GM12878 (cell line): ENCODE data around the gene ENOX1. TPM values are rescaled to one million over a fixed set of nuclear protein-coding genes. Genes with fewer than 3 reads are reported as not detected.

Experiments
- ATAC-seq: fragments of 200-7000 bp; cut with Tn5 transposase; 3 replicates; pipeline ENCODE4 v1.9.1; 2020; ENCODE audit warnings: mild to moderate bottlenecking, moderate library complexity
- BruUV-seq: library from RNA; stranded (reverse); fragments of 400-500 nt; replicated peaks from 2 replicates; lab custom pipeline; 2021; lab: Mats Ljungman, UMichigan
- CTCF ChIA-PET: fragments of 300-600 bp; sonication (Branson Sonifier 250); formaldehyde crosslinking; extraction: SDS; loops from one replicate; lab custom pipeline; 2021; ENCODE audit warnings: inconsistent platforms; lab: Yijun Ruan, JAX
- POLR2A ChIA-PET: fragments of 350-600 bp; formaldehyde crosslinking; extraction: SDS; loops from one replicate; lab custom pipeline; 2021; ENCODE audit warnings: inconsistent platforms; lab: Charles Lee
- RAD21 ChIA-PET: fragments of 300-600 bp; sonication (Branson Sonifier 250); formaldehyde crosslinking; loops from one replicate; lab custom pipeline; 2023; ENCODE audit warnings: antibody characterized with exemption; ENCODE audit not compliant: unreplicated experiment; lab: Charles Lee
- SMC1A ChIA-PET: fragments of 300-600 bp; sonication (Branson Sonifier 250); formaldehyde crosslinking; loops from one replicate; lab custom pipeline; 2023; ENCODE audit not compliant: unreplicated experiment, uncharacterized antibody; lab: Charles Lee
- DNase-seq: peaks from one replicate; pipeline ENCODE4 v3.0.0-alpha.2; 2011; ENCODE audit warnings: low read depth, low spot score
- FAIRE-seq: peaks from 3 replicates; lab custom pipeline; 2011; peaks lifted over from hg19 to GRCh38; lab: Jason Lieb, UNC
- H2AFZ ChIP-seq: 2 replicates; pipeline ENCODE4 v1.6.0; 2011; ENCODE audit warnings: low read depth, low read length, control low read depth; ENCODE audit not compliant: control insufficient read depth
- H3K27ac ChIP-seq: 2 replicates; pipeline ENCODE4 v1.5.1; 2011; ENCODE audit warnings: control low read depth; ENCODE audit not compliant: control insufficient read depth, insufficient read depth
- H3K27me3 ChIP-seq, 2 experiments: replicated peaks in 1 of 2; 2 replicates each; pipeline versions ENCODE4 v1.6.0 to v1.6.1; 2011; ENCODE audit warnings: low read length in 1 of 2; ENCODE audit not compliant: control insufficient read depth in 2 of 2, insufficient read depth in 2 of 2
- H3K36me3 ChIP-seq, 2 experiments: 2 replicates each; pipeline ENCODE4 v1.5.1; 2011; ENCODE audit warnings: low read length in 1 of 2; ENCODE audit not compliant: control insufficient read depth in 2 of 2, insufficient read depth in 2 of 2
- H3K4me1 ChIP-seq: 2 replicates; pipeline ENCODE4 v1.6.1; 2011; ENCODE audit warnings: mild to moderate bottlenecking, low read length, moderate library complexity, mixed read lengths; ENCODE audit not compliant: control insufficient read depth, insufficient read depth
- H3K4me2 ChIP-seq: 2 replicates; pipeline ENCODE4 v1.6.0; 2011; ENCODE audit warnings: control low read depth; ENCODE audit not compliant: control insufficient read depth, insufficient read depth
- H3K4me3 ChIP-seq: fragments of 200-600 bp; sonication (generic); 2 replicates; pipeline ENCODE4 v1.5.1; 2016
- H3K79me2 ChIP-seq: 2 replicates; pipeline ENCODE4 v1.6.0; 2011; ENCODE audit warnings: low read length; ENCODE audit not compliant: control insufficient read depth, insufficient read depth
- H3K9ac ChIP-seq: 2 replicates; pipeline ENCODE4 v1.8.0; 2011; ENCODE audit warnings: low read length, control low read depth, mixed read lengths; ENCODE audit not compliant: control insufficient read depth, insufficient read depth
- H3K9me3 ChIP-seq: replicated peaks from 3 replicates; pipeline ENCODE4 v1.5.1; 2011; ENCODE audit warnings: mild to moderate bottlenecking, low read length; ENCODE audit not compliant: control insufficient read depth, insufficient read depth
- H4K20me1 ChIP-seq: 2 replicates; pipeline ENCODE4 v1.6.0; 2011; ENCODE audit not compliant: control insufficient read depth, insufficient read depth
- ATF2 ChIP-seq: IDR thresholded peaks from 2 replicates; pipeline ENCODE4 v1.6.1; 2012; ENCODE audit warnings: low read length, inconsistent platforms
- CHD2 ChIP-seq: IDR thresholded peaks from 2 replicates; pipeline ENCODE4 v1.6.1; 2011; ENCODE audit warnings: low read depth, low read length, improper control_type of control experiment, borderline replicate concordance
- CHD4 ChIP-seq: fragments of 200-600 bp; sonication (generic); IDR thresholded peaks from 2 replicates; pipeline ENCODE4 v1.6.1; 2016; ENCODE audit warnings: mild to moderate bottlenecking
- GABPA ChIP-seq: IDR thresholded peaks from 2 replicates; pipeline ENCODE4 v1.6.1; 2014; ENCODE audit warnings: antibody characterized with exemption, low read depth, mild to moderate bottlenecking, inconsistent platforms
- NBN ChIP-seq: fragments of 450-650 bp; IDR thresholded peaks from 2 replicates; pipeline ENCODE4 v1.6.1; 2016
- NFYA ChIP-seq: IDR thresholded peaks from 2 replicates; pipeline ENCODE4 v1.6.1; 2011; ENCODE audit warnings: low read depth, mild to moderate bottlenecking, low read length, improper control_type of control experiment, borderline replicate concordance
- PML ChIP-seq: IDR thresholded peaks from 2 replicates; pipeline ENCODE4 v1.6.1; 2012; ENCODE audit warnings: low read length, inconsistent platforms
- POU2F2 ChIP-seq: IDR thresholded peaks from 3 replicates; pipeline ENCODE4 v1.6.1; 2011; ENCODE audit warnings: low read depth, mild to moderate bottlenecking, low read length, borderline replicate concordance
- SP1 ChIP-seq: IDR thresholded peaks from one replicate; pipeline ENCODE4 v1.6.1; 2011; ENCODE audit warnings: low read depth, low read length
- TBL1XR1 ChIP-seq: IDR thresholded peaks from 2 replicates; pipeline ENCODE4 v1.6.1; 2012; ENCODE audit warnings: low read depth, low read length, improper control_type of control experiment
- WRNIP1 ChIP-seq: IDR thresholded peaks from 2 replicates; pipeline ENCODE4 v1.6.1; 2011; ENCODE audit warnings: low read depth, low read length, improper control_type of control experiment, borderline replicate concordance
- ZNF24 ChIP-seq: fragments of 450-650 bp; IDR thresholded peaks from 2 replicates; pipeline ENCODE4 v1.6.1; 2017; ENCODE audit warnings: antibody characterized with exemption, mild to moderate bottlenecking
- WGBS: methylation state at CpG from one replicate; pipeline ENCODE4 v1.1.6; 2016; ENCODE audit warnings: low lambda C conversion rate; ENCODE audit not compliant: insufficient replicate concordance, insufficient coverage; ENCODE audit errors: missing lambda C conversion rate; 5-methylcytosine and 5-hydroxymethylcytosine counted together
- in situ Hi-C: fragments of 300-500 bp; cut with MboI; formaldehyde crosslinking; loops from 9 replicates; pipeline ENCODE4 v1.14.3; 2018; ENCODE audit warnings: mixed read lengths
- intact Hi-C: fragments of 100-400 bp; cut with micrococcal nuclease; formaldehyde crosslinking; loops from one replicate; pipeline ENCODE4 v1.14.2; 2022; ENCODE audit not compliant: unreplicated experiment
- polyA plus RNA-seq, 11 experiments: library from polyadenylated mRNA; depleted of rRNA in 4 of 11; unstranded in 6 of 11; stranded (reverse) in 5 of 11; fragments of >200 nt; fragmentation: Nextera tagmentation in 4 of 11; fragmentation: Illumina TruSeq in 1 of 11; extraction: Ambion mirVana in 4 of 11; extraction: Trizol in 1 of 11; gene quantifications; 1 replicate in 1 of 11; 2 replicates in 10 of 11; pipeline versions ENCODE4 v1.2.1 to v1.2.3, GENCODE V29; 2011 to 2016; ENCODE audit warnings: inconsistent platforms in 2 of 11, missing spikeins in 2 of 11, low read depth in 1 of 11
- total RNA-seq, 4 experiments: library from RNA; depleted of rRNA in 3 of 4; stranded (reverse); fragments of >200 nt in 3 of 4; fragmentation: Illumina TruSeq in 1 of 4; extraction: Trizol in 1 of 4; gene quantifications; 2 replicates each; pipeline versions ENCODE4 v1.2.1 to v1.2.3, GENCODE V29; 2013 to 2021
- TF ChIP-seq, protein P1 (sequence below): fragments of 450-650 bp; IDR thresholded peaks from 2 replicates; pipeline ENCODE4 v1.6.1; 2016; ENCODE audit warnings: mild to moderate bottlenecking
- TF ChIP-seq, protein P2 (sequence below), 3 experiments: IDR thresholded peaks in 2 of 3; conservative IDR thresholded peaks in 1 of 3; 2 replicates each; pipeline ENCODE4 v1.5.1; 2011; ENCODE audit warnings: low read depth in 3 of 3, low read length in 3 of 3, mild to moderate bottlenecking in 3 of 3, control low read depth in 2 of 3, moderate library complexity in 2 of 3, inconsistent platforms in 1 of 3, mixed read lengths in 1 of 3; ENCODE audit not compliant: control insufficient read depth in 2 of 3, insufficient read depth in 1 of 3; ENCODE audit errors: extremely low read depth in 1 of 3

The ENOX1 gene
- total and polyA plus RNA-seq, 10 of the 15 experiments (the other 5 are each of a cell fraction or from before 2014, with no cell fraction given) = 0.11 to 0.26 (median 0.15) TPM

DNA sequence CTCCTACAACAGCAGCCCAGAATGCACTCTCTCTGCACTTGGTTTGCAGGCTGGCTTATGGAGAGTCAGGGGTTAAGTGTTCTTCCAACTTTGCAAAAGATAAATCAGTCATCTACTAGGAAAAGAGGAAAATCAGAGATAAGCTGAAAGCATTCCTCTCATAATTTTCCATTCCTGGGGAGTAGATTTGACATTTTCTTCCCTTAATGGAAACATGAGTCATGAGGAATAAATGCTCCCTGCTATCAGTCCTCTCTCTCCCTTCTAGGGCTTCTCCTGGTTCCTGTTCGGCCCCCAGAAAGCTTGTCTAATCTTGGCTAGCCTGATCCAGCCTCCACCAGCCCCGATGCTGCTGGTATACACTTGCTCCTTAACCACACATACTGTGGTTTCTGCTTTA, 28.4 kb upstream of the ENOX1 start:
- Histone ChIP-seq H3K4me3 (no peak overlapping the region), H3K27me3 (no peaks in the 10 kb centered on the region; a peak in 1 of 4 replicates), H3K79me2 (no peaks in the 10 kb centered on the region), H3K4me2 (no peak overlapping the region), H3K36me3 (no peaks in the 10 kb centered on the region), H3K27ac (no peak overlapping the region), H3K4me1 (no peaks in the 10 kb centered on the region), H4K20me1 (no peaks in the 10 kb centered on the region), H2AFZ (no peak overlapping the region), H3K9me3 (no peaks in the 10 kb centered on the region), H3K9ac (no peak overlapping the region)
- ChIA-PET POLR2A (no interaction called here), CTCF (interaction anchor here (2.6 kb wide), 1 partner anchor 10 kb away, joined by 15 read pairs; no protein-coding TSS in a partner anchor), RAD21 (no interaction called here), SMC1A (interaction anchor here (0.6 kb wide), 1 partner anchor 587 kb away, joined by 3 read pairs; no protein-coding TSS in a partner anchor)
- no peak for FAIRE-seq
- 12% methylated on average over 2 of the region's 2 CpGs for WGBS
- no TSS peak for BruUV-seq
- TF ChIP-seq PML (no peak), SP1 (no peak)
- TF ChIP-seq, protein P1, sequence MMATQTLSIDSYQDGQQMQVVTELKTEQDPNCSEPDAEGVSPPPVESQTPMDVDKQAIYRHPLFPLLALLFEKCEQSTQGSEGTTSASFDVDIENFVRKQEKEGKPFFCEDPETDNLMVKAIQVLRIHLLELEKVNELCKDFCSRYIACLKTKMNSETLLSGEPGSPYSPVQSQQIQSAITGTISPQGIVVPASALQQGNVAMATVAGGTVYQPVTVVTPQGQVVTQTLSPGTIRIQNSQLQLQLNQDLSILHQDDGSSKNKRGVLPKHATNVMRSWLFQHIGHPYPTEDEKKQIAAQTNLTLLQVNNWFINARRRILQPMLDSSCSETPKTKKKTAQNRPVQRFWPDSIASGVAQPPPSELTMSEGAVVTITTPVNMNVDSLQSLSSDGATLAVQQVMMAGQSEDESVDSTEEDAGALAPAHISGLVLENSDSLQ = no peak
- no peak for ATAC-seq
- in situ Hi-C loops = no loop called here
- intact Hi-C loops = no loop called here
- DNase-seq = no peak

DNA sequence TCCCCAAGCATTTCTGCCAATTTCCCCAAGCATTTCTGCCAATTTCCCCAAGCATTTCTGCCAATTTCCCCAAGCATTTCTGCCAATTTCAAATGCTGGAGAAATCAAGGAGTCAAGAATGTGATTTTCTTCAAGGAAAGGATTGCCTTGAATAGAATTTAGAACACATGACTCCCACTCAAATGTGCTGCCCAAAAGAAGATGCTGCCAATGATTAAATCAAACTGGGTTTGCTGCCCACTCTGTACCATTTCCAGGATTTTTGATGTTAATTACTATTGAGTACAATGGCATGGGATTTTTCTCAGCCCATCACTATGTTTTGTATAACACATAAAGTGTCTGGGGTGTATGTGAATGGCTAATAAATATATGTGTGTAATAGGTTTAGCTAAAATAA, 21.9 kb upstream of the ENOX1 start:
- Histone ChIP-seq H3K9me3 (no peaks in the 10 kb centered on the region), H3K4me2 (no peak overlapping the region), H4K20me1 (no peaks in the 10 kb centered on the region), H2AFZ (no peak overlapping the region), H3K27ac (no peak overlapping the region), H3K27me3 (no peaks in the 10 kb centered on the region; a peak in 1 of 4 replicates), H3K4me1 (no peaks in the 10 kb centered on the region), H3K79me2 (no peaks in the 10 kb centered on the region), H3K4me3 (no peak overlapping the region), H3K9ac (no peak overlapping the region), H3K36me3 (no peaks in the 10 kb centered on the region)
- ChIA-PET POLR2A (interaction anchor here (0.5 kb wide), 1 partner anchor 841 kb away, joined by 3 read pairs; no protein-coding TSS in a partner anchor), SMC1A (no interaction called here), CTCF (no interaction called here), RAD21 (no interaction called here)
- TF ChIP-seq POU2F2 (no peak), ZNF24 (no peak), NBN (no peak), GABPA (no peak), ATF2 (no peak), NFYA (no peak), CHD4 (no peak), CHD2 (no peak), TBL1XR1 (no peak), WRNIP1 (no peak)
- TF ChIP-seq, protein P2, sequence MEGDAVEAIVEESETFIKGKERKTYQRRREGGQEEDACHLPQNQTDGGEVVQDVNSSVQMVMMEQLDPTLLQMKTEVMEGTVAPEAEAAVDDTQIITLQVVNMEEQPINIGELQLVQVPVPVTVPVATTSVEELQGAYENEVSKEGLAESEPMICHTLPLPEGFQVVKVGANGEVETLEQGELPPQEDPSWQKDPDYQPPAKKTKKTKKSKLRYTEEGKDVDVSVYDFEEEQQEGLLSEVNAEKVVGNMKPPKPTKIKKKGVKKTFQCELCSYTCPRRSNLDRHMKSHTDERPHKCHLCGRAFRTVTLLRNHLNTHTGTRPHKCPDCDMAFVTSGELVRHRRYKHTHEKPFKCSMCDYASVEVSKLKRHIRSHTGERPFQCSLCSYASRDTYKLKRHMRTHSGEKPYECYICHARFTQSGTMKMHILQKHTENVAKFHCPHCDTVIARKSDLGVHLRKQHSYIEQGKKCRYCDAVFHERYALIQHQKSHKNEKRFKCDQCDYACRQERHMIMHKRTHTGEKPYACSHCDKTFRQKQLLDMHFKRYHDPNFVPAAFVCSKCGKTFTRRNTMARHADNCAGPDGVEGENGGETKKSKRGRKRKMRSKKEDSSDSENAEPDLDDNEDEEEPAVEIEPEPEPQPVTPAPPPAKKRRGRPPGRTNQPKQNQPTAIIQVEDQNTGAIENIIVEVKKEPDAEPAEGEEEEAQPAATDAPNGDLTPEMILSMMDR (IDR thresholded peaks at IDR 0.05 in 2 of 3, conservative IDR thresholded peaks at IDR 0.05 in 1 of 3; ENCODE audit: control insufficient read depth in 2 of 3, extremely low read depth in 1 of 3, insufficient read depth in 1 of 3, low read depth in 3 of 3, low read length in 3 of 3) = no peak
- in situ Hi-C loops = loop anchor here (10.0 kb wide), 2 partner anchors 504 to 834 kb away; no protein-coding TSS in a partner anchor
- no peak for FAIRE-seq
- no TSS peak for BruUV-seq
- intact Hi-C loops = loop anchor here (10.0 kb wide), 1 partner anchor 614 kb away; no protein-coding TSS in a partner anchor
- no peak for ATAC-seq
- DNase-seq = no peak
